Measurements from ENCODE around the gene CRISP3. TPM values are rescaled to one million over a fixed set of nuclear protein-coding genes. Genes with fewer than 3 reads are reported as not detected.

The CRISP3 gene
- total RNA-seq, 1 experiment from 2014 or later, result not detected

DNA sequence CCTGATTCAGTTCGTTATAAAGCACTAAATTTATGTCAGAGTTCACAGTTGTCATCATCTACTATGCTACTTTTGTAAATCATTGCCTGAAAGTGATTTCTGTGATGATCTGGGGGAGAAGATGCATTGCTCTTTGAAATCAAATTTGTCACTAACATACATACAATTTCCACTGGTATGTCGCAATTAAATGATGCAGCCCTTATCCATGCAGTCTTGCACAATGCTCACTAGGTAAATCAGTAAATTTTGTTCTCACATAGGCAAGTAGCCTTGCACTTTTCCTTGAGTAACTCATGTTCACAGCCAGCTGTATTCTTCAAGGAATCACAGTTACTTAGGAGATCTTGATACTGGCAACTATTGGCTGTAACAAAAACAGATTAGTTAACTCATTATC, 51.7 kb downstream of the CRISP3 start:
- no peak for DNase-seq (ENCODE audit: low read depth)

Other genes with a start within 250 kb of the CRISP3 start
- gene GLYATL3, start 244.5 kb downstream of the CRISP3 start, total RNA-seq (2014; rRNA removed; shearing (Covaris generic)), result not detected in 2 replicates
- gene C6orf141, start 193.7 kb downstream of the CRISP3 start, total RNA-seq (2014; rRNA removed; shearing (Covaris generic)), result 6.5 and 6.7 TPM in 2 replicates
- 0.05 TPM in 1 of 2 replicates, not detected in the other for gene RHAG, start 107.5 kb downstream of the CRISP3 start, total RNA-seq (2014; rRNA removed; shearing (Covaris generic))
- not detected in 2 replicates for gene CRISP2, start 30.8 kb downstream of the CRISP3 start, total RNA-seq (2014; rRNA removed; shearing (Covaris generic))
- gene PGK2, start 42.9 kb upstream of the CRISP3 start, total RNA-seq (2014; rRNA removed; shearing (Covaris generic)), result not detected in 2 replicates
- gene CRISP1, start 122.1 kb upstream of the CRISP3 start, total RNA-seq (2014; rRNA removed; shearing (Covaris generic)), result not detected in 2 replicates
- not detected in 2 replicates for gene DEFB114, start 219.8 kb upstream of the CRISP3 start, total RNA-seq (2014; rRNA removed; shearing (Covaris generic))
- gene DEFB113, start 225.2 kb upstream of the CRISP3 start, total RNA-seq (2014; rRNA removed; shearing (Covaris generic)), result not detected in 2 replicates

Data from HT1080 (cell line).